GM12878 (cell line): ENCODE data around the gene ATP6V0C.

Source experiments
- CBFB ChIP-seq: IDR thresholded peaks from 2 replicates; pipeline ENCODE4 v1.6.1; 2016; ENCODE audit warnings: antibody characterized with exemption, low read depth
- EP300 ChIP-seq, 2 experiments: fragments of 150-350 bp in 1 of 2; IDR thresholded peaks; 2 replicates each; pipeline ENCODE4 v1.6.1; 2011 to 2012; ENCODE audit warnings: low read depth in 2 of 2, low read length in 2 of 2, borderline replicate concordance in 1 of 2, improper control_type of control experiment in 1 of 2, inconsistent platforms in 1 of 2; ENCODE audit not compliant: control insufficient read depth in 1 of 2
- FOXM1 ChIP-seq: IDR thresholded peaks from 2 replicates; pipeline ENCODE4 v1.6.1; 2012; ENCODE audit warnings: low read depth, mild to moderate bottlenecking, inconsistent platforms, low read length, moderate library complexity
- HDAC2 ChIP-seq: fragments of 200-600 bp; sonication (generic); IDR thresholded peaks from 2 replicates; pipeline ENCODE4 v1.6.1; 2017
- KDM1A ChIP-seq: fragments of 200-600 bp; sonication (generic); IDR thresholded peaks from 2 replicates; pipeline ENCODE4 v1.6.1; 2016; ENCODE audit warnings: borderline replicate concordance
- MXI1 ChIP-seq: fragments of 150-350 bp; IDR thresholded peaks from 2 replicates; pipeline ENCODE4 v1.6.1; 2011; ENCODE audit warnings: low read depth, mild to moderate bottlenecking, inconsistent platforms, low read length, improper control_type of control experiment
- POLR2A ChIP-seq: IDR thresholded peaks from 2 replicates; pipeline ENCODE4 v1.6.1; 2011; ENCODE audit warnings: low read depth, mild to moderate bottlenecking, low read length
- POLR2AphosphoS5 ChIP-seq: IDR thresholded peaks from 2 replicates; pipeline ENCODE4 v1.6.1; 2011; ENCODE audit warnings: mild to moderate bottlenecking, low read length, inconsistent platforms
- SREBF2 ChIP-seq: IDR thresholded peaks from 2 replicates; pipeline ENCODE4 v1.6.1; 2012; ENCODE audit warnings: mild to moderate bottlenecking, low read length
- YY1 ChIP-seq: IDR thresholded peaks from 2 replicates; pipeline ENCODE4 v1.6.1; 2011; ENCODE audit warnings: low read depth, mild to moderate bottlenecking, low read length
- TF ChIP-seq, protein P1 (sequence below), 3 experiments: IDR thresholded peaks in 2 of 3; conservative IDR thresholded peaks in 1 of 3; 2 replicates each; pipeline ENCODE4 v1.5.1; 2011; ENCODE audit warnings: low read depth in 3 of 3, low read length in 3 of 3, mild to moderate bottlenecking in 3 of 3, control low read depth in 2 of 3, moderate library complexity in 2 of 3, inconsistent platforms in 1 of 3, mixed read lengths in 1 of 3; ENCODE audit not compliant: control insufficient read depth in 2 of 3, insufficient read depth in 1 of 3; ENCODE audit errors: extremely low read depth in 1 of 3
- TF ChIP-seq, protein P2 (sequence below): fragments of 450-650 bp; formaldehyde crosslinking; IDR thresholded peaks from 2 replicates; pipeline ENCODE4 v1.4.0; 2022; ENCODE audit warnings: mild to moderate bottlenecking, moderate library complexity
- TF ChIP-seq, protein P3 (sequence below): fragments of 450-650 bp; IDR thresholded peaks from 2 replicates; pipeline ENCODE4 v1.6.1; 2017; ENCODE audit warnings: mild to moderate bottlenecking
- TF ChIP-seq, protein P4 (sequence below): IDR thresholded peaks from 2 replicates; pipeline ENCODE4 v1.6.1; 2011; ENCODE audit warnings: mild to moderate bottlenecking, low read depth, low read length, moderate library complexity; ENCODE audit not compliant: insufficient replicate concordance

DNA sequence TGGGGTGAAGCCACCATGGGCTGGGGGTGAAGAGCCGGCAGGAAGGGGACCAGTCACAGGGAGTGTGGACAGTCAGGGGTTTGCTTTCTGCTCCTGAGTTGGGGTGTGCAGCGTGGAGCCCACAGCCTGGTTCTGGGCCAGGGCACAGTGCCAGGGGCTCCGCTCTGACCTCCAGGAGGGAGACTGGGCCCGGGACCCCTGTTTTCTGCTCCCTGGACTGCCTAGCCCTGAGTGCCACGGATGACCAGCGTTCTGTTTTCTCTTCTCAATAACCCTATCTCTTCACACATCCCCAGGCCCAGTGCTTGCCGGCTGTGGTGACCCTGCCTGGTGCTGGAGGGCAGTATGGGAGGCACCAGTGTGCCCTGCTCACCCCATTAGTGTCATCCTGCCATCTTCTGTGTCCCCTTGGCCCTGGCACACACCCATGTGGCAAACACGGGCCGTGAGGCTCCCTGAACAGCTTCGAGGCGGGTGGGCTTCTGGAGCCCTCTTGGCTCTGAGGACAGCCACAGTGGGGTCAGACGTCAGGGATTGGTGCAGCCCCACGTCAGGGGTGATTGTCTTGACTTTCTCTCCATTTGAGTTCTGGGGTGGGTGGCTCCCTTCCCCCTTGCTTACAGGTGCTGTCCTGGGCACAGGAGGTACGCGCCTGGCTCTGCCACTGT is 16.3 kb downstream of the ATP6V0C start:
- TF ChIP-seq, protein P1, sequence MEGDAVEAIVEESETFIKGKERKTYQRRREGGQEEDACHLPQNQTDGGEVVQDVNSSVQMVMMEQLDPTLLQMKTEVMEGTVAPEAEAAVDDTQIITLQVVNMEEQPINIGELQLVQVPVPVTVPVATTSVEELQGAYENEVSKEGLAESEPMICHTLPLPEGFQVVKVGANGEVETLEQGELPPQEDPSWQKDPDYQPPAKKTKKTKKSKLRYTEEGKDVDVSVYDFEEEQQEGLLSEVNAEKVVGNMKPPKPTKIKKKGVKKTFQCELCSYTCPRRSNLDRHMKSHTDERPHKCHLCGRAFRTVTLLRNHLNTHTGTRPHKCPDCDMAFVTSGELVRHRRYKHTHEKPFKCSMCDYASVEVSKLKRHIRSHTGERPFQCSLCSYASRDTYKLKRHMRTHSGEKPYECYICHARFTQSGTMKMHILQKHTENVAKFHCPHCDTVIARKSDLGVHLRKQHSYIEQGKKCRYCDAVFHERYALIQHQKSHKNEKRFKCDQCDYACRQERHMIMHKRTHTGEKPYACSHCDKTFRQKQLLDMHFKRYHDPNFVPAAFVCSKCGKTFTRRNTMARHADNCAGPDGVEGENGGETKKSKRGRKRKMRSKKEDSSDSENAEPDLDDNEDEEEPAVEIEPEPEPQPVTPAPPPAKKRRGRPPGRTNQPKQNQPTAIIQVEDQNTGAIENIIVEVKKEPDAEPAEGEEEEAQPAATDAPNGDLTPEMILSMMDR (IDR thresholded peaks at IDR 0.05 in 2 of 3, conservative IDR thresholded peaks at IDR 0.05 in 1 of 3; ENCODE audit: control insufficient read depth in 2 of 3, extremely low read depth in 1 of 3, insufficient read depth in 1 of 3, low read depth in 3 of 3, low read length in 3 of 3), result no peak
- no peak for TF ChIP-seq POLR2A
- TF ChIP-seq CBFB, result no peak
- TF ChIP-seq, protein P2, sequence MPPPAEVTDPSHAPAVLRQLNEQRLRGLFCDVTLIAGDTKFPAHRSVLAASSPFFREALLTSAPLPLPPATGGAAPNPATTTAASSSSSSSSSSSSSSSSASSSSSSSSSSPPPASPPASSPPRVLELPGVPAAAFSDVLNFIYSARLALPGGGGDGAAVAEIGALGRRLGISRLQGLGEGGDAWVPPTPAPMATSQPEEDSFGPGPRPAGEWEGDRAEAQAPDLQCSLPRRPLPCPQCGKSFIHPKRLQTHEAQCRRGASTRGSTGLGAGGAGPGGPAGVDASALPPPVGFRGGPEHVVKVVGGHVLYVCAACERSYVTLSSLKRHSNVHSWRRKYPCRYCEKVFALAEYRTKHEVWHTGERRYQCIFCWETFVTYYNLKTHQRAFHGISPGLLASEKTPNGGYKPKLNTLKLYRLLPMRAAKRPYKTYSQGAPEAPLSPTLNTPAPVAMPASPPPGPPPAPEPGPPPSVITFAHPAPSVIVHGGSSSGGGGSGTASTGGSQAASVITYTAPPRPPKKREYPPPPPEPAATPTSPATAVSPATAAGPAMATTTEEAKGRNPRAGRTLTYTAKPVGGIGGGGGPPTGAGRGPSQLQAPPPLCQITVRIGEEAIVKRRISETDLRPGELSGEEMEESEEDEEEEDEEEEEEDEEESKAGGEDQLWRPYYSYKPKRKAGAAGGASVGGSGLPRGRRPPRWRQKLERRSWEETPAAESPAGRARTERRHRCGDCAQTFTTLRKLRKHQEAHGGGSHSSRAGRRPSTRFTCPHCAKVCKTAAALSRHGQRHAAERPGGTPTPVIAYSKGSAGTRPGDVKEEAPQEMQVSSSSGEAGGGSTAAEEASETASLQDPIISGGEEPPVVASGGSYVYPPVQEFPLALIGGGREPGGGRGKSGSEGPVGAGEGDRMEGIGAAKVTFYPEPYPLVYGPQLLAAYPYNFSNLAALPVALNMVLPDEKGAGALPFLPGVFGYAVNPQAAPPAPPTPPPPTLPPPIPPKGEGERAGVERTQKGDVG (CRISPR knock-in tag), result no peak
- no peak for TF ChIP-seq POLR2AphosphoS5
- TF ChIP-seq MXI1, result no peak
- no peak for TF ChIP-seq YY1
- TF ChIP-seq, protein P3, sequence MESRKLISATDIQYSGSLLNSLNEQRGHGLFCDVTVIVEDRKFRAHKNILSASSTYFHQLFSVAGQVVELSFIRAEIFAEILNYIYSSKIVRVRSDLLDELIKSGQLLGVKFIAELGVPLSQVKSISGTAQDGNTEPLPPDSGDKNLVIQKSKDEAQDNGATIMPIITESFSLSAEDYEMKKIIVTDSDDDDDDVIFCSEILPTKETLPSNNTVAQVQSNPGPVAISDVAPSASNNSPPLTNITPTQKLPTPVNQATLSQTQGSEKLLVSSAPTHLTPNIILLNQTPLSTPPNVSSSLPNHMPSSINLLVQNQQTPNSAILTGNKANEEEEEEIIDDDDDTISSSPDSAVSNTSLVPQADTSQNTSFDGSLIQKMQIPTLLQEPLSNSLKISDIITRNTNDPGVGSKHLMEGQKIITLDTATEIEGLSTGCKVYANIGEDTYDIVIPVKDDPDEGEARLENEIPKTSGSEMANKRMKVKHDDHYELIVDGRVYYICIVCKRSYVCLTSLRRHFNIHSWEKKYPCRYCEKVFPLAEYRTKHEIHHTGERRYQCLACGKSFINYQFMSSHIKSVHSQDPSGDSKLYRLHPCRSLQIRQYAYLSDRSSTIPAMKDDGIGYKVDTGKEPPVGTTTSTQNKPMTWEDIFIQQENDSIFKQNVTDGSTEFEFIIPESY, result no peak
- TF ChIP-seq HDAC2, result no peak
- TF ChIP-seq, protein P4, sequence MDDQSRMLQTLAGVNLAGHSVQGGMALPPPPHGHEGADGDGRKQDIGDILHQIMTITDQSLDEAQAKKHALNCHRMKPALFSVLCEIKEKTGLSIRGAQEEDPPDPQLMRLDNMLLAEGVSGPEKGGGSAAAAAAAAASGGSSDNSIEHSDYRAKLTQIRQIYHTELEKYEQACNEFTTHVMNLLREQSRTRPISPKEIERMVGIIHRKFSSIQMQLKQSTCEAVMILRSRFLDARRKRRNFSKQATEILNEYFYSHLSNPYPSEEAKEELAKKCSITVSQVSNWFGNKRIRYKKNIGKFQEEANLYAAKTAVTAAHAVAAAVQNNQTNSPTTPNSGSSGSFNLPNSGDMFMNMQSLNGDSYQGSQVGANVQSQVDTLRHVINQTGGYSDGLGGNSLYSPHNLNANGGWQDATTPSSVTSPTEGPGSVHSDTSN, result no peak
- TF ChIP-seq FOXM1, result no peak
- TF ChIP-seq EP300 (IDR thresholded peaks at IDR 0.05; ENCODE audit: borderline replicate concordance in 1 of 2, control insufficient read depth in 1 of 2, low read depth in 2 of 2, low read length in 2 of 2), result no peak
- TF ChIP-seq KDM1A, result no peak
- TF ChIP-seq SREBF2, result no peak
